HL-60 (cell line): ENCODE results near the gene CCDC195.
A peak's percentile ranks its signal among the peaks of the same experiment; 100 is the strongest.

ENCODE experiments used
- DNase-seq, 2 experiments: peaks; one replicate each; pipeline ENCODE4 v3.0.0-alpha.2; 2010 to 2020; ENCODE audit warnings: low read depth in 1 of 2, low spot score in 1 of 2
- H3K27ac ChIP-seq: fragments of 250-450 bp; sonication (Bioruptor Pico); replicated peaks from 2 replicates; pipeline ENCODE4 v1.5.1; 2020; ENCODE audit warnings: mild to moderate bottlenecking, moderate library complexity
- H3K27me3 ChIP-seq: fragments of 250-450 bp; sonication (Bioruptor Pico); 2 replicates; pipeline ENCODE4 v1.5.1; 2021; ENCODE audit warnings: mild to moderate bottlenecking, moderate library complexity; ENCODE audit not compliant: insufficient read depth, poor library complexity, severe bottlenecking
- H3K4me3 ChIP-seq: replicated peaks from 2 replicates; pipeline ENCODE4 v1.5.1; 2011; ENCODE audit warnings: mild to moderate bottlenecking, control low read depth, low read length; ENCODE audit not compliant: insufficient read depth
- CTCF ChIP-seq: IDR thresholded peaks from one replicate; pipeline ENCODE4 v1.5.1; 2011; ENCODE audit warnings: low read length, control low read depth, inconsistent platforms; ENCODE audit not compliant: insufficient read depth
- GABPA ChIP-seq: IDR thresholded peaks from 2 replicates; pipeline ENCODE4 v1.6.1; 2012; ENCODE audit warnings: low read depth
- POLR2AphosphoS5 ChIP-seq: IDR thresholded peaks from 2 replicates; pipeline ENCODE4 v1.6.1; 2012; ENCODE audit warnings: low read depth
- REST ChIP-seq: IDR thresholded peaks from 2 replicates; pipeline ENCODE4 v1.6.1; 2012; ENCODE audit warnings: low read depth; ENCODE audit not compliant: insufficient replicate concordance
- SPI1 ChIP-seq: IDR thresholded peaks from 2 replicates; pipeline ENCODE4 v1.6.1; 2012; ENCODE audit warnings: low read depth, mild to moderate bottlenecking, borderline replicate concordance

The CCDC195 gene

GRCh38 chr2:224671731-224672130 lies 44.4 kb downstream of the CCDC195 start:
- Histone ChIP-seq H3K4me3 (no peak overlapping the region), H3K27me3 (no peaks in the 10 kb centered on the region), H3K27ac (no peak overlapping the region)
- no peak for DNase-seq
- TF ChIP-seq POLR2AphosphoS5 (no peak), REST (no peak), SPI1 (no peak), CTCF (no peak), GABPA (no peak)

- Histone ChIP-seq H3K27ac (no peak overlapping the region), H3K4me3 (no peak overlapping the region), H3K27me3 (no peaks in the 10 kb centered on the region)
- TF ChIP-seq GABPA (no peak), SPI1 (peak; percentile 70; the same call in 1 of the 2 replicates), REST (no peak)
- peak in 1 of 2 experiments; percentile 31 for DNase-seq
Observed at GRCh38 chr2:224670203-224670602, 46.0 kb downstream of the CCDC195 start.

- no peak overlapping the region for H3K4me3 ChIP-seq
- no peaks in the 10 kb centered on the region for H3K27me3 ChIP-seq
- TF ChIP-seq REST (no peak), GABPA (no peak), POLR2AphosphoS5 (no peak), CTCF (no peak), SPI1 (no peak)
- H3K27ac ChIP-seq: no peak overlapping the region
- DNase-seq: no peak
Observed at GRCh38 chr2:224669449-224669848, 46.7 kb downstream of the CCDC195 start.
